ENCODE measurements around the gene PUM2. TPM values are rescaled to one million over a fixed set of nuclear protein-coding genes. Genes with fewer than 3 reads are reported as not detected.

PUM2 gene
- total RNA-seq, 1 experiment from 2014 or later: 117 TPM

DNA sequence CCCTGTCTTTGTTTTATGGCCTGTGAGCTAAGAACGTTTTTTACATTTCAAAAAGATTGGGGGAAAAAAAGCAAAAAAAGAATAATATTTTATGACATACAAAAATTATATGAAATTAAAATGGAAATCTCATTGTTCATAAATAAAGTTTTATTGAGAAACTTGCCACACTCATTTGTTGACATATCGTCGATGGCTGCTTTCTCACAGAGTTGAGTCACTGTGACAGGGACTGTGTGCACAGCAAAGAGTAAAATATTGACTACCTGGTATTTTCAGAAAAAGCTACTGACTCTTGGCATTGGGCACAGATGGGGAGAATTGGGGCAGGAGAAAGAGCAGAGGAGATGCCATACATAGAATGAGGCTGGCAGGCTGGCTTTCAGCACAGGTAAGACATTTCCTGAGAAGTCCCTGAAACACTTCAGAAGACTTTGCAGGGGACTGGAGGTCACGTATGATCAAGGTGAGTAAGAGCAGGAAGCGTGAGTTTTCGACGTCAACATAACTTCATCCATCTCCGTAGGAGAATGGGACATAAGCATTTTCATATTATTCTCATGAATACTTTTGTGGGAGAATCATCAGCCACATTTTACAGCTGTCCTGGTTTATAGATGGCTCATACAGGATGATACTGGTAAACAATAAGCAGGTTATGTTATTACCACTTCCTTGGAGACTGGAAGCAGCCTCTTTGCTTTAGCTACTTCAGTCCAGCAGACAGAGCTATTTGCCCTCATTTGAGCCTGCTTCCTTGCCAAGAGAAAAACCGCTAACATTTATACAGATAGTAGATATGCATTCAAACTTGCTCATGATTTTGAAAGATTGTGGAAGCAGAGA, 32.5 kb upstream of the PUM2 start:
- Histone ChIP-seq H3K9me3 (no peaks in the 10 kb centered on the region), H3K36me3 (ENCODE audit: control insufficient read depth, insufficient read depth, low read length) (no peaks in the 10 kb centered on the region), H3K4me1 (peaks cover 3% of the 10 kb centered on the region; the same call in 1 of the 2 replicates), H3K27me3 (replicated peaks; ENCODE audit: control insufficient read depth, insufficient read depth, low read length) (no peaks in the 10 kb centered on the region), H3K4me3 (ENCODE audit: low read depth, low read length) (no peak overlapping the region)
- no peaks in the 10 kb centered on the region for H3K27me3 Mint-ChIP-seq (ENCODE audit: insufficient read depth, unreplicated experiment)
- H3K27ac Mint-ChIP-seq (ENCODE audit: unreplicated experiment): no peak overlapping the region
- POLR2A ChIA-PET: no interaction called here
- peaks cover 11% of the 10 kb centered on the region for H3K4me1 Mint-ChIP-seq (ENCODE audit: low read depth, unreplicated experiment)
- DNase-seq: no peak
- no TSS peak for BruUV-seq (replicated peaks)
- no peaks in the 10 kb centered on the region for H3K36me3 Mint-ChIP-seq (ENCODE audit: insufficient read depth, unreplicated experiment)
- no peak overlapping the region for H3K4me3 Mint-ChIP-seq (ENCODE audit: unreplicated experiment)
- H3K9me3 Mint-ChIP-seq (ENCODE audit: unreplicated experiment): no peaks in the 10 kb centered on the region
- intact Hi-C loops (cut with micrococcal nuclease; ENCODE audit: unreplicated experiment): no loop called here
- CTCF ChIA-PET: interaction anchor here (0.9 kb wide), 1 partner anchor 28 kb away, joined by 3 read pairs; no protein-coding TSS in a partner anchor
- TF ChIP-seq, protein P1, sequence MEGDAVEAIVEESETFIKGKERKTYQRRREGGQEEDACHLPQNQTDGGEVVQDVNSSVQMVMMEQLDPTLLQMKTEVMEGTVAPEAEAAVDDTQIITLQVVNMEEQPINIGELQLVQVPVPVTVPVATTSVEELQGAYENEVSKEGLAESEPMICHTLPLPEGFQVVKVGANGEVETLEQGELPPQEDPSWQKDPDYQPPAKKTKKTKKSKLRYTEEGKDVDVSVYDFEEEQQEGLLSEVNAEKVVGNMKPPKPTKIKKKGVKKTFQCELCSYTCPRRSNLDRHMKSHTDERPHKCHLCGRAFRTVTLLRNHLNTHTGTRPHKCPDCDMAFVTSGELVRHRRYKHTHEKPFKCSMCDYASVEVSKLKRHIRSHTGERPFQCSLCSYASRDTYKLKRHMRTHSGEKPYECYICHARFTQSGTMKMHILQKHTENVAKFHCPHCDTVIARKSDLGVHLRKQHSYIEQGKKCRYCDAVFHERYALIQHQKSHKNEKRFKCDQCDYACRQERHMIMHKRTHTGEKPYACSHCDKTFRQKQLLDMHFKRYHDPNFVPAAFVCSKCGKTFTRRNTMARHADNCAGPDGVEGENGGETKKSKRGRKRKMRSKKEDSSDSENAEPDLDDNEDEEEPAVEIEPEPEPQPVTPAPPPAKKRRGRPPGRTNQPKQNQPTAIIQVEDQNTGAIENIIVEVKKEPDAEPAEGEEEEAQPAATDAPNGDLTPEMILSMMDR (IDR thresholded peaks at IDR 0.05; ENCODE audit: insufficient read depth in 1 of 2, low read depth in 1 of 2, low read length in 1 of 2, severe bottlenecking in 1 of 2, unreplicated experiment in 1 of 2): no peak

DNA sequence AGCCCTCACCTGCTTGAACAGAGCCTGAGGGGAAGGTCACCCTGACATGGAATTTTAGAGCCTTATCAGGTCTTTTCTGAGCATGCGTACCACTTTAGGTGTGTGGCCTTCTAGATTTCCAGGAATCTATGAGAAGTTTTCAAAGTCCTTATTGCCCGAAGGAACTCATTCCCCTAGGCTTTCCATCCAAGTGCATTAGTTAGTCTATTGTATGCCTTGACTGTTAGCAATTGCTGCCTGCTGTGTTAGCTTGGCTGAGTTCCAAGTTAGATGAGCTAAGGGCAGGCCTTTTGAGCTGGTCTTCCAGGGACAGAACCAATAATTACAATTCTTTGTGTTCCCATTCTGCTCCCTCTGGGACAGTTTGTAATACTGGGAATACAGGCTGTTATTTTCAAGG, 30.8 kb upstream of the PUM2 start:
- Histone ChIP-seq H3K27me3 (replicated peaks; ENCODE audit: control insufficient read depth, insufficient read depth, low read length) (no peaks in the 10 kb centered on the region), H3K4me3 (ENCODE audit: low read depth, low read length) (no peak overlapping the region), H3K9me3 (no peaks in the 10 kb centered on the region), H3K4me1 (peaks cover 3% of the 10 kb centered on the region; the same call in 1 of the 2 replicates), H3K36me3 (ENCODE audit: control insufficient read depth, insufficient read depth, low read length) (no peaks in the 10 kb centered on the region)
- no peak overlapping the region for H3K27ac Mint-ChIP-seq (ENCODE audit: unreplicated experiment)
- CTCF ChIA-PET: interaction anchor here (1.2 kb wide), 1 partner anchor 30 kb away, joined by 7 read pairs; no protein-coding TSS in a partner anchor
- no peak for DNase-seq
- H3K4me3 Mint-ChIP-seq (ENCODE audit: unreplicated experiment): no peak overlapping the region
- no peaks in the 10 kb centered on the region for H3K9me3 Mint-ChIP-seq (ENCODE audit: unreplicated experiment)
- no TSS peak for BruUV-seq (replicated peaks)
- POLR2A ChIA-PET: no interaction called here
- H3K27me3 Mint-ChIP-seq (ENCODE audit: insufficient read depth, unreplicated experiment): no peaks in the 10 kb centered on the region
- no peaks in the 10 kb centered on the region for H3K36me3 Mint-ChIP-seq (ENCODE audit: insufficient read depth, unreplicated experiment)
- intact Hi-C loops (cut with micrococcal nuclease; ENCODE audit: unreplicated experiment): no loop called here
- TF ChIP-seq, protein P1 (IDR thresholded peaks at IDR 0.05; ENCODE audit: insufficient read depth in 1 of 2, low read depth in 1 of 2, low read length in 1 of 2, severe bottlenecking in 1 of 2, unreplicated experiment in 1 of 2): no peak
- H3K4me1 Mint-ChIP-seq (ENCODE audit: low read depth, unreplicated experiment): peaks cover 16% of the 10 kb centered on the region

DNA sequence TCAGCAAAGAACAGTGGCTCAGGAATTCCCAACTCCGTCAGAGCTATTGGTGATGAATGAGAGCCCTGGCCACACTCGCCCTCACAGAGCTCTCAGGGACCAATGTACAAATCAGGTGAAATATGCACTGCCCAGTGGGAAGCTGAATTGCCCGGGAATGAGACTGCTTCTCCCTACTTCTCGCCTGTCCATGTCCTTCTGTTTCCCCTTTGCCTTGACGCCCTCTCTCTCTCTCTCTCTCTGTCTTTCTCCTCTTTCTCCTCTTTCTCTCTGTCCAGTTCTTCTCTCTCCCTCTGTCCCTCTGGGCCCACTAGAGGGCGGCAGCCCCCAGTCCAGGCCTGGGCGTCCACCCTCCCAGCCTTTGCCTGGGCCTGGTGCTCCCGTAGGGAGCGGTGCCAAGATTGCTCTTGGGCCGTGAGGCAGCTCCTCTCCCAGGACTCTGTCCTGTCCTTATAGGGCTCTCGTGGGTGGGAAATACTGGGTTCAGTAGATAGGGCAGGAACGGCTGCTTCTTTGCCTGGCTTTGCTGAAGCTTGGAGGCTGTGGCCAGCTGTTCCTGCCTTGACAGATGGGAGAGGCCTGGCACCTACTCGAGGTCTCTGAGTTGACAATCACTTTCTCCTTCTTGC, 28.4 kb upstream of the PUM2 start:
- no peaks in the 10 kb centered on the region for H3K36me3 Mint-ChIP-seq (ENCODE audit: insufficient read depth, unreplicated experiment)
- intact Hi-C loops (cut with micrococcal nuclease; ENCODE audit: unreplicated experiment): no loop called here
- no peaks in the 10 kb centered on the region for H3K9me3 Mint-ChIP-seq (ENCODE audit: unreplicated experiment)
- peaks cover 16% of the 10 kb centered on the region for H3K4me1 Mint-ChIP-seq (ENCODE audit: low read depth, unreplicated experiment)
- Histone ChIP-seq H3K9me3 (no peaks in the 10 kb centered on the region), H3K27me3 (replicated peaks; ENCODE audit: control insufficient read depth, insufficient read depth, low read length) (no peaks in the 10 kb centered on the region), H3K36me3 (ENCODE audit: control insufficient read depth, insufficient read depth, low read length) (no peaks in the 10 kb centered on the region), H3K4me1 (peaks cover 3% of the 10 kb centered on the region; the same call in 1 of the 2 replicates), H3K4me3 (ENCODE audit: low read depth, low read length) (no peak overlapping the region)
- H3K27ac Mint-ChIP-seq (ENCODE audit: unreplicated experiment): no peak overlapping the region
- peak; percentile 51 to 71 for DNase-seq
- no peaks in the 10 kb centered on the region for H3K27me3 Mint-ChIP-seq (ENCODE audit: insufficient read depth, unreplicated experiment)
- ChIA-PET POLR2A (no interaction called here), CTCF (interaction anchor here (0.6 to 1.6 kb wide), 3 partner anchors 17 to 34 kb away, joined by 5 to 6 read pairs (median 6); no protein-coding TSS in a partner anchor)
- no peak overlapping the region for H3K4me3 Mint-ChIP-seq (ENCODE audit: unreplicated experiment)
- TF ChIP-seq, protein P1 (IDR thresholded peaks at IDR 0.05; ENCODE audit: insufficient read depth in 1 of 2, low read depth in 1 of 2, low read length in 1 of 2, severe bottlenecking in 1 of 2, unreplicated experiment in 1 of 2): peak; percentile 81 to 90
- BruUV-seq (replicated peaks): no TSS peak

All from Caco-2 (cell line).